BJ (cell line): ENCODE data around the gene KCNQ1. TPM values are rescaled to one million over a fixed set of nuclear protein-coding genes. Genes with fewer than 3 reads are reported as not detected.

ENCODE experiments used
- CTCF ChIA-PET: fragments of 350-600 bp; formaldehyde crosslinking; extraction: SDS; loops from one replicate; lab custom pipeline; 2021; ENCODE audit warnings: antibody characterized with exemption, inconsistent platforms; lab: Yijun Ruan, JAX
- POLR2A ChIA-PET: fragments of 300-600 bp; sonication (Branson Sonifier 250); formaldehyde crosslinking; extraction: SDS; loops from one replicate; lab custom pipeline; 2021; ENCODE audit warnings: antibody characterized with exemption; lab: Charles Lee
- DNase-seq: peaks from one replicate; pipeline ENCODE4 v3.0.0-alpha.2; 2011; ENCODE audit warnings: low read depth
- H3K27me3 ChIP-seq: 2 replicates; pipeline ENCODE4 v1.6.0; 2011; ENCODE audit warnings: low read length; ENCODE audit not compliant: control insufficient read depth, insufficient read depth
- H3K36me3 ChIP-seq: 2 replicates; pipeline ENCODE4 v1.5.1; 2011; ENCODE audit warnings: low read length; ENCODE audit not compliant: control insufficient read depth, insufficient read depth
- H3K4me3 ChIP-seq: 2 replicates; pipeline ENCODE4 v1.5.1; 2011; ENCODE audit warnings: low read depth, mild to moderate bottlenecking, control low read depth, low read length
- CTCF ChIP-seq: IDR thresholded peaks from 2 replicates; pipeline ENCODE4 v1.5.1; 2011; ENCODE audit warnings: low read depth, mild to moderate bottlenecking, control low read depth, inconsistent platforms, low read length, moderate library complexity; ENCODE audit not compliant: insufficient read depth
- polyA plus RNA-seq: library from polyadenylated mRNA; depleted of rRNA; stranded (reverse); fragments of >200 nt; gene quantifications from 2 replicates; pipeline ENCODE4 v1.2.3, GENCODE V29; 2011

Gene KCNQ1
- polyA plus RNA-seq, 1 experiment: not detected

GRCh38 chr11:2664376-2664775 lies 219.6 kb downstream of the KCNQ1 start:
- no peak for TF ChIP-seq CTCF
- CTCF ChIA-PET: interaction anchor here (1.4 kb wide), 1 partner anchor 9 kb away, joined by 4 read pairs; no protein-coding TSS in a partner anchor
- no peak for DNase-seq

GRCh38 chr11:2664791-2665525 lies 220.2 kb downstream of the KCNQ1 start:
- TF ChIP-seq CTCF: no peak
- POLR2A ChIA-PET: no interaction called here
- no peak overlapping the region for H3K4me3 ChIP-seq
- H3K27me3 ChIP-seq: no peaks in the 10 kb centered on the region; the same call in 1 of the 2 replicates
- peaks cover 8% of the 10 kb centered on the region for H3K36me3 ChIP-seq
- CTCF ChIA-PET: interaction anchor here (1.4 kb wide), 1 partner anchor 9 kb away, joined by 4 read pairs; no protein-coding TSS in a partner anchor
- no peak for DNase-seq

More at GRCh38 chr11:2664376-2664775, 219.6 kb downstream of the KCNQ1 start:
- Histone ChIP-seq H3K4me3 (no peak overlapping the region), H3K36me3 (peaks cover 8% of the 10 kb centered on the region), H3K27me3 (no peaks in the 10 kb centered on the region; the same call in 1 of the 2 replicates)
- POLR2A ChIA-PET: no interaction called here

- ChIA-PET CTCF (interaction anchor here (1.4 kb wide), 1 partner anchor 8 kb away, joined by 4 read pairs; no protein-coding TSS in a partner anchor), POLR2A (no interaction called here)
- no peaks in the 10 kb centered on the region; the same call in 1 of the 2 replicates for H3K27me3 ChIP-seq
- no peak overlapping the region for H3K4me3 ChIP-seq
- DNase-seq: no peak
- no peak for TF ChIP-seq CTCF
- H3K36me3 ChIP-seq: peaks cover 8% of the 10 kb centered on the region
These were observed 221.0 kb downstream of the KCNQ1 start for GRCh38 chr11:2665526-2666400.

GRCh38 chr11:2666401-2666741 lies 221.6 kb downstream of the KCNQ1 start:
- CTCF ChIA-PET: no interaction called here

More at GRCh38 chr11:2666401-2666741, 221.6 kb downstream of the KCNQ1 start:
- POLR2A ChIA-PET: no interaction called here
- H3K4me3 ChIP-seq: no peak overlapping the region
- no peaks in the 10 kb centered on the region; the same call in 1 of the 2 replicates for H3K27me3 ChIP-seq
- no peak for DNase-seq
- H3K36me3 ChIP-seq: peaks cover 8% of the 10 kb centered on the region
- TF ChIP-seq CTCF: no peak
